Epithelial cell of proximal tubule (primary cell): Measurements from ENCODE around the gene LTBP3. TPM values are rescaled to one million over a fixed set of nuclear protein-coding genes. Genes with fewer than 3 reads are reported as not detected.
A peak's percentile ranks its signal among the peaks of the same experiment; 100 is the strongest.

Experiments
- DNase-seq: peaks from one replicate; pipeline ENCODE4 v3.0.0-alpha.2; 2011; ENCODE audit warnings: low read depth
- H3K4me3 ChIP-seq: 2 replicates; pipeline ENCODE4 v1.5.1; 2011; ENCODE audit warnings: low read depth, mild to moderate bottlenecking, low read length
- CTCF ChIP-seq: conservative IDR thresholded peaks from 2 replicates; pipeline ENCODE4 v1.5.1; 2012; ENCODE audit warnings: low read depth, mild to moderate bottlenecking, low read length
- total RNA-seq: library from RNA; depleted of rRNA; stranded (reverse); fragments of >200 nt; gene quantifications from 2 replicates; pipeline ENCODE4 v1.2.3, GENCODE V29; 2015

Gene LTBP3
- total RNA-seq, 1 donor from 2014 or later: 102 TPM

GRCh38 chr11:65542738-65543390, 15.3 kb downstream of the LTBP3 start:
- no peak overlapping the region for H3K4me3 ChIP-seq
- no peak for TF ChIP-seq CTCF
- DNase-seq: no peak

DNA sequence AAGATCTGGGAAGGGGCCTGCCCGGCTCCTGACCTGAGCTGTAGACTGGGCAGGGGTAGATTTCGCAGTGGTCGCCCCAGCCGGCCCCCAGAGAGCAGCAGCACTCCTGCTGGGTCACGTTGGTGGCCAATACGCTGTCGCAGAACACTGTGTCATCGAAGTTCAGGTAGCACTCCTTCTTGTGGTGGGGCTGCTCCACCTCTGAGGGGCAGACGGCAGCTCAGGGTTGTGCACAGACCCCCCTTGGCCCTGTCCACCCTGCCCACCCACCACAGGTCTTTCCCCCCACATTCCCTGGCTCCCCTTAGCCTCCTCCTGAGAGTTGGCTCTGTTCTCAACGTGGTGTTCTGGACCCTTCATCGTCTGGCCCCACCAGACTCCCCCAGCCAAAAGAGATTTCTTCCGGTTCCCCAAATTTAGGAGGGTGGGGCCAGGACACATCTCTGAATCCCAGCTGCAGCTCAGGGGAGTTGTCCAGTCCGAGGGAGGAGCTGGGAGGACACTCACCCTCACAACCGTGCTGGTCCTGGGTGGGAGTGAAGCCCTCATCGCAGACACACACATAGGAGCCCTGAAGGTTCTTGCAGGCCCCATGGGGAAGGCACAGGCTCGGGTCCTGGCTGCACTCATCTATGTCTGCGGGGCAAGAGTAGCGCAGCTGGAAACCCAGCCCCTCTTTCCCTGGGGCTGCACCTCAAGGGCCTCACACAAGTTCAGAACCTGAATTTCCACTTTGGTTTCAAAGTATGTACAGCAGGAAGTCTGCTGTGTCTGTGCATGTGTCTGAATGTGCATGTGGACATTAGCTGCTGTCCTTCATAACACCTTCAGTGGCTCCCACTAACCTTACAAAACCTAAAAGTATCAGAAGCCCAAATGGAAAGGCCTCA, 16.8 kb downstream of the LTBP3 start:
- TF ChIP-seq CTCF: no peak
- no peak for DNase-seq
- peak overlapping the region; percentile 59 for H3K4me3 ChIP-seq

GRCh38 chr11:65540290-65541092, 17.7 kb downstream of the LTBP3 start:
- peak; percentile 79 for TF ChIP-seq CTCF
- H3K4me3 ChIP-seq: peak overlapping the region; percentile 59
- DNase-seq: no peak

DNA sequence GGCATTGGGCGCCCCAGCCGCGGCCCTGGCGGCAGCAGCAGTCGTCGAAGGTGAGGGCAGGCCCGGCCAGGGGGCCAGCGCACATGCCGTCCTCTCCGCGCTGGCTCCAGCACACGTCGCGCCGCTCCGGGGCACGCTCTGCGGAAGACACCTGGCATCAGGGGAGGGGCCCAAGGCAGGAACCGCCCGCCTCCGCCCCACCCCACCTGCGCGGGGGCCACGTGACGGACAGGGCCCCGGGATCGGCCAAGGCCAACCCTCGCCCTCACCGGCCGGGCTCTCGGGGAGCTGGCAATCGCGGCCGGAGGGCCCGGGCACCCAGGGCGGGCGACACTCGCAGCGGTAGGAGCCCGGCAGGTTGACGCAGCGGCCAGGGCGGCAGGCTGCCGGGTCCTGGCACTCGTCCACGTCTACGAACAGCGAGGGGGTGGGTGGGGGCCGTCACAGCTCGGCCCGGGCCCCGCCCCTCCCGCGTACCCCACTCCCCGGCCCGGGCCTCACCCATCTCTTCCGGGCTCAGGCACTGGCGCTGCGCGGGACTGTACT, 18.3 kb downstream of the LTBP3 start:
- DNase-seq: no peak
- peak overlapping the region; percentile 59 for H3K4me3 ChIP-seq
- no peak for TF ChIP-seq CTCF

DNA sequence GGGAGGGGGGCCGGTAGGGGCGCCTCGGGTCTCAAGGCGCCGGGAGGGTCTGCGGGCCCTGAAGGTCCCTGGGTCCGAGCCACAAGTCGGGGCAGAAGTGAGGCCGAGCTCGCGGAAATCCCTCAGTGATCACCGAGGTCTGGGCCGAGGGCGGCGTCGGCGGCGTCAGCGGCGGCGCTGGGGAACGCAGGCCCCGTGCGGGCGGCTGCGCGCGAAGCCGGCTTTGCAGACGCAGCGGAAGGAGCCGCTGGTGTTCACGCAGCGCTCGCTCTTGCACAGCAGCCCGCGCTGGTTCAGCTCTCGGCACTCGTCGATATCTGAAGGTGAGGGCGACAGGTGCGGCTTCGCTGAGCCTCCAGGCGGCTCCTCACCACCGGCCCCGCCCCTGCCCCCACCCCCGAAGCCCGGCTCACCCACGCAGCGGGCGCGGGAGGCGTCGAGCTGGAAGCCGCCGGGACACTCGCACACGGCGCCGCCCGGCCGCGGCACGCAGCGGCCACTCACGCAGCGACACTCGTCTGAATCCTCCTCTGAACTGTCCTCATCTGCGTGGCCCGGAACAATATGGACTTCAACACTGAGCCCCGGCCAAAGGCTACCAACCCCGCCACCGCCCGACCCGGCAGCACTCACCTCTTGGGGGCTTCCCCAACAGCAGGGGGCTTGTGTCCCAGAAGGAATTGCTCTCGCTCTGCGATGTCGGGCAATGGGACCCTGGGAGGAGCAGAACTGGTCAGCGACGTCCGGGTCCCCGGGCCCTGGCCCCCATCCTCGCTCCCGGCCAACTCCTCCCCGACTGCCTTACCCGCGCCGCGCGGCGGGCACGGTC, 19.0 kb downstream of the LTBP3 start:
- H3K4me3 ChIP-seq: peak overlapping the region; percentile 59
- no peak for TF ChIP-seq CTCF
- DNase-seq: no peak
